AG09309 (cell line): ENCODE data around the gene CLDN18.
A peak's percentile ranks its signal among the peaks of the same experiment; 100 is the strongest.

ENCODE experiments used
- DNase-seq: peaks from one replicate; pipeline ENCODE4 v3.0.0-alpha.2; 2010; ENCODE audit warnings: low read depth
- H3K4me3 ChIP-seq: 2 replicates; pipeline ENCODE4 v1.5.1; 2011; ENCODE audit warnings: mild to moderate bottlenecking, low read depth, low read length, moderate library complexity; ENCODE audit not compliant: control insufficient read depth
- TF ChIP-seq, protein P1 (sequence below): IDR thresholded peaks from 2 replicates; pipeline ENCODE4 v1.5.1; 2011; ENCODE audit warnings: mild to moderate bottlenecking, low read depth, low read length, inconsistent platforms; ENCODE audit not compliant: insufficient read depth, control insufficient read depth; ENCODE audit errors: missing control alignments

The CLDN18 gene

DNA sequence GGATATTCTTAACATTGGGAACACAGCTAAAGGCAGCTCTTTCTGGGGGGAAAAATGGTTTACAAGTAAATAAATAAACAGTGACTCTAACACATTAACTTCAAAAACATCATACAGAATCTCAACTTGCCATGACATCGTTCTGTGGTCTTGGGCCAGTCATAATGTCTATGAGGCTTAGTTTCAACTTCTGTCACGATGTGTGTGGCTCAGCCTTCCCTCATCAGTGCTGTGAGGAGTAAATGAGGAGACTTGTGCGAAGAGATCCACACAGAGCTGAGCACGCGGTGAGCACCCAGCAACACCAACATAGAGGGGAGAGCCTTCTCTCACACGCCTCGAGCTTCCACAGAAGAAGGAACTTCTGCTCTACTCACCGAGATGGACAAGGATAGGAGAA is 56.4 kb downstream of the CLDN18 start:
- no peak overlapping the region for H3K4me3 ChIP-seq
- no peak for DNase-seq
- TF ChIP-seq, protein P1, sequence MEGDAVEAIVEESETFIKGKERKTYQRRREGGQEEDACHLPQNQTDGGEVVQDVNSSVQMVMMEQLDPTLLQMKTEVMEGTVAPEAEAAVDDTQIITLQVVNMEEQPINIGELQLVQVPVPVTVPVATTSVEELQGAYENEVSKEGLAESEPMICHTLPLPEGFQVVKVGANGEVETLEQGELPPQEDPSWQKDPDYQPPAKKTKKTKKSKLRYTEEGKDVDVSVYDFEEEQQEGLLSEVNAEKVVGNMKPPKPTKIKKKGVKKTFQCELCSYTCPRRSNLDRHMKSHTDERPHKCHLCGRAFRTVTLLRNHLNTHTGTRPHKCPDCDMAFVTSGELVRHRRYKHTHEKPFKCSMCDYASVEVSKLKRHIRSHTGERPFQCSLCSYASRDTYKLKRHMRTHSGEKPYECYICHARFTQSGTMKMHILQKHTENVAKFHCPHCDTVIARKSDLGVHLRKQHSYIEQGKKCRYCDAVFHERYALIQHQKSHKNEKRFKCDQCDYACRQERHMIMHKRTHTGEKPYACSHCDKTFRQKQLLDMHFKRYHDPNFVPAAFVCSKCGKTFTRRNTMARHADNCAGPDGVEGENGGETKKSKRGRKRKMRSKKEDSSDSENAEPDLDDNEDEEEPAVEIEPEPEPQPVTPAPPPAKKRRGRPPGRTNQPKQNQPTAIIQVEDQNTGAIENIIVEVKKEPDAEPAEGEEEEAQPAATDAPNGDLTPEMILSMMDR: no peak

DNA sequence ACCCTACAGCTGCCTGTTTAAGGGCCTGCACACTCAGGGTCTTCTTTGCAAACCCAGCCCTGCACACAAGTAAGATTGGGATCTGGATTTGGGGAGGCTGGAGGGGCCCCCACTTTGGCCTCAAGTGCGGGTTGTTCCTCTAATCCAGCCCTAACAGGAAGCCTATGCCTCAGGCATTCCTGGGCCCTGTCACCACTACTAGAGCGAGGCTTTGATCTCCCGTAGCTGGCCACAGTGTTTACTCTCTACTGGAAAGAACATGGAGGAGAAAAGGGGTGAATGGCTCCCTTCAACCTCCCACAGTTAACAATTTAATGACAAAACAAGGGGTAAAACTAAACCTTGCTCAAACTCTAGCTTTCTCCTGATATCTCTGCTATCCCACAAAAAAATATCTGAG is 57.0 kb downstream of the CLDN18 start:
- TF ChIP-seq, protein P1: no peak
- DNase-seq: no peak
- H3K4me3 ChIP-seq: no peak overlapping the region

DNA sequence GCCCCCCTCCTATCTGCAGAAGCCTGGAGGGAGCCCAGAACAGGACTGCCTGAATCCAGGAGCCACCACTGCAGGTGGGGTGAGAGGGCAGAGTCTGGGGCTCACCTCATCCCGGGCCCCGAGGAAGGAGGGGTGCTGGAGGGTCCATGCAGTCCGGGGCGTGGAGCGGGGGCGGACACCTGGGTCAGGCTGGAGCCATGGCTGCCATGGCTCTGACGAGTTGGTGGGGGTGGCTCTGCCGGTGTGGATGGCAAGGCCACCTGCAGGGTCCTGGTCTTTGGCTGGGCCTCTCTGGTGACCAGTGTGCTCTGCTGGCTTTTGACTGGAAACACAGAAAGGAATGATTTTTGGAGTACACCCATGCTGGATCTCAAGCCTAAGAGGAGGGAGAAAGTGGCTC is 58.1 kb downstream of the CLDN18 start:
- H3K4me3 ChIP-seq: no peak overlapping the region
- TF ChIP-seq, protein P1: no peak

DNA sequence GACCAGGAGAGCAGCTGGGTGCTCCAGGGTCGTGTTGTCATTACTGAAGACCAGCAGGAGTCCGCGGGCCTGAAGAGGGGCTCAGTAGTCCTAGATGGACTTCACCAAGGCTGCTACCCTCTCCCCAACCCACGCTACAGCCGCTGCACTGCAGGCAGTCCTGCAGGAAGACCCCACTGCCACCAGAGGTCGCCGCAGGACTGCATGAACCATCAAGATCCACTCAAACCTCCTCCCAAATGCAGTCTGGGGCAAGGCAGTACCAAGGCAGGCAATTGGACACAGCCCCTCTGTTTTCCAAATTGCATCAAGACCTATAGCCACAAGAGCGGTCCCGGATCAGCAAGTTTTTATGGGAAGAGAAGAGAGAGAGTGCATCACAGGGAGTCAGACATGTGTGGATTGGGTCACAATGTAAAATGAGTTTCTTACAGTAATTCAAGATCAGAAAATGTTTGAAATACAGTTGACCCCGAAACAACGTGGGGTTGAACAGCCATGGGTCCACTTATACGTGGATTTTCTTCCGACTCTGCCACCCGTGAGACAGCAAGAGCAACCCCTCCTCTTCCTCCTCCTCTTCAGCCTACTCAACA is 58.7 kb downstream of the CLDN18 start:
- TF ChIP-seq, protein P1: peak; percentile 100
- DNase-seq: peak; percentile 41
- no peak overlapping the region for H3K4me3 ChIP-seq

More for the DNA sequence above, 58.1 kb downstream of the CLDN18 start:
- no peak for DNase-seq

DNA sequence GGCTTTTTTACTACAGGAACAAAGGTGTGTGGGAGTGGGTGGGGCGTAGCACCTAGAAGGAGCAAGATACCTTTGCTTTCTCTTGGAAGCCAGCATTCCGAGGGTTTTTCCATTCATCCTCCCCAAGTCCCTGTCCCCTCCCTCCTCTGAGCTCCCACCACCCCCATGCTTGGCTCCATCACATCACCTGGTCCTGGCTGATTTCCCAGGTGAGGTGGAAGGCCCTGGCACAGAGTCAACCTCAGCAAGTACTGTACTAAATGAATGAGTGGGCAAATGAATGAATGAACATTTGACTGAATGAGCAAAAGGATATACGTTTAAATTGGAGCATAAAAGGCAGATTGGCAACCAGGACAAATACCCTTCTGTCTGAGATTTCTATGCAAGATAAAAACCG is 60.0 kb downstream of the CLDN18 start:
- TF ChIP-seq, protein P1: no peak
- H3K4me3 ChIP-seq: no peak overlapping the region
- DNase-seq: no peak

DNA sequence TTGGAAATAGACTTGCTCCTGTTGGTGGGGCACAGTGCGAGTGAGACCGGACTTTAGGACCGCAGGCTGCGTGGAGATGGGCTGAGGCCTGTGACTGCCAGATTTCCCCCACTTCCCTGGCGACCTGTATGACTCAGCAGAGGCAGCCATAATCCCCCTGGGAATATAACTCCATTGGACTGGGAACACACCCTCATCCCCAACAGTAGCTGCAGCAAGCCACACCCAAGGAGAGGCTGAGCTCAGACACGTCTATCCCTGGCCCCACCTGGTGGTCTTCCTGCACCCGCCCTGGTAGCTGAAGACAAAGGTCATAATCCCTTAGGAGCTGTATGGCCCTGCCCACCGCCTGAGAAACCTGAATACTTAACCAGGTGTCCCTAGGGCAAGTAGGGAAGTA is 62.8 kb downstream of the CLDN18 start:
- DNase-seq: no peak
- TF ChIP-seq, protein P1: no peak
- H3K4me3 ChIP-seq: no peak overlapping the region

DNA sequence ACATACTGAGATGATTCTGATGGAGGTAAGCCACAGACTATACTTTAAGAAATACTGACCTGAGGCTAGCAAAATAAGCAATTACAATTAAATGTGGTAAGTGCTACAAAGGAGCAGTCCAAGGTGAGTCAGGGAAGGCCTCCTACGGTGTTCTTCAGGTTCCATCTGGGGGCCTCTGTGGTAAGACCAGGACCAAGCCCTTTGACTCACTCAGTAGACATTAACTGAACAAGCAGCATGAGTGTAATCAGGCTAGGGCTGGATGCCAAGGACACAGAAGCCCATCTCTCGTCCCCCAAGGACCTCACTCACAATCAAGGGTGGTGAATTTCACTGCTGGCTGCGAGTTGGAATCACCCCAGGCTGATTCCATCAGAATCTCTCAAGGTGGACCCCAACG is 68.1 kb downstream of the CLDN18 start:
- H3K4me3 ChIP-seq: no peak overlapping the region
- TF ChIP-seq, protein P1: no peak
- DNase-seq: no peak
